ENCODE data around the gene D2HGDH.

D2HGDH gene

DNA sequence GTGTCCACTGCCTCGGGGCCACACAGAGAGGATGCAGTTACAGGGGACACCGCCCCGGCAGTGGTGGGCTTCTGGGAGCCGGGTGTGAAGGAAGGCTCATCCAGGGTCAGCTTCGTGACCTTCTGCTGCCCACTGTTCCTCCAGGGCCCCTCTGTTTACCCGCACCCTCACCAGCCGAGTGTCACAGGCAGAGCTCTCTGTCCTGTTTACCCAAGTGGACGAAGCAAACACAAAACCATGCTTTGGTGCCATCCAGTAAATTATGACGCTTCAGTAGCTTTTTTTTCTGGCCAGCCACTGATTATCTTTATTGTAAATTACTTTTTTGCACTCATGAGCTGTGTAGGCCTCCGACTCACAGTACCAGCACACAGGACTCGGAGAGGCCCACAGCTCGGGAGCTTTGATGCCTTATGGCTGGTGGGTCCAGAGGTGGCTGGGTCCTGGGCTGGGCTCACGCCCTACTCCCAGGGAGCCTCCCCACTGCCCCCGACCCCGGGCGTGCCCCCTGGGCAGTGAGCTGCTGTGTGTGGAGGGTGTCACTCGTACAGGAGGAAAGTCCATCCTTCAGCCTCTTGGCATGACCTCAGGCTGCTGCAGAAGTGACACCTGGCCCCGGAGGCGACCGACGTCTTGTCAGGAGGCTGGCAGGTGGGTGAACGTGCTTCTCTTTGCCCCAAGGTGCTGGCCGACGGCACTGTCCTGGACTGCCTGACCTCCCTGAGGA is 9.8 kb downstream of the D2HGDH start:
- Histone ChIP-seq H3K36me3 (peaks cover 31% of the 10 kb centered on the region), H3K4me3 (ENCODE audit: low read depth in 1 of 2, low read length in 1 of 2) (no peak overlapping the region), H3K27me3 (no peaks in the 10 kb centered on the region), H3K4me1 (ENCODE audit: control insufficient read depth in 1 of 2, insufficient read depth in 1 of 2, low read depth in 1 of 2, low read length in 1 of 2) (peaks cover 21 to 25% of the 10 kb centered on the region in 2 experiments), H3K9me3 (no peaks in the 10 kb centered on the region), H3K27ac (no peak overlapping the region)
- TF ChIP-seq, protein P1, sequence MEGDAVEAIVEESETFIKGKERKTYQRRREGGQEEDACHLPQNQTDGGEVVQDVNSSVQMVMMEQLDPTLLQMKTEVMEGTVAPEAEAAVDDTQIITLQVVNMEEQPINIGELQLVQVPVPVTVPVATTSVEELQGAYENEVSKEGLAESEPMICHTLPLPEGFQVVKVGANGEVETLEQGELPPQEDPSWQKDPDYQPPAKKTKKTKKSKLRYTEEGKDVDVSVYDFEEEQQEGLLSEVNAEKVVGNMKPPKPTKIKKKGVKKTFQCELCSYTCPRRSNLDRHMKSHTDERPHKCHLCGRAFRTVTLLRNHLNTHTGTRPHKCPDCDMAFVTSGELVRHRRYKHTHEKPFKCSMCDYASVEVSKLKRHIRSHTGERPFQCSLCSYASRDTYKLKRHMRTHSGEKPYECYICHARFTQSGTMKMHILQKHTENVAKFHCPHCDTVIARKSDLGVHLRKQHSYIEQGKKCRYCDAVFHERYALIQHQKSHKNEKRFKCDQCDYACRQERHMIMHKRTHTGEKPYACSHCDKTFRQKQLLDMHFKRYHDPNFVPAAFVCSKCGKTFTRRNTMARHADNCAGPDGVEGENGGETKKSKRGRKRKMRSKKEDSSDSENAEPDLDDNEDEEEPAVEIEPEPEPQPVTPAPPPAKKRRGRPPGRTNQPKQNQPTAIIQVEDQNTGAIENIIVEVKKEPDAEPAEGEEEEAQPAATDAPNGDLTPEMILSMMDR (IDR thresholded peaks at IDR 0.05): no peak

DNA sequence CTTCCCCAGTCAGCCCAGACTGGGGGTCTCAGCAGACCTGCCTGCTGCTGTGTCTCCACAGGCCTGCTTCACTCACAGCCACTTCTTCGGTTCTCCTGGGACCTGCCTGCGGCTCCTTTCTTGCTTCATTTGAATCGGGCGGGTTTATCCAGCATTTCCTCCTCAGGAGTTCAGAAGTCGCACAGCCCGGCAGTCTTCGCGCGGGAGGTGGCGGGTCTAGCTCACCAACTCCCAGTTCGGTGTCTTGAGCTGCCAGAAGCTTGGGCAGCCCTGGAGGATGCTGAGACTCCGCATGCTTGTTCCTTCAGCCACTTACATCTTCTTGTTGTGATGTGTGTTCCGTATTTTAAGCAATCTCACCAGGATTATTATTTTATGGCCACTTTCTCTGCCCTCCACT is 10.8 kb downstream of the D2HGDH start:
- no peak overlapping the region for H3K27ac ChIP-seq
- H3K4me3 ChIP-seq (ENCODE audit: low read depth in 1 of 2, low read length in 1 of 2): no peak overlapping the region
- TF ChIP-seq, protein P1 (IDR thresholded peaks at IDR 0.05): no peak
- H3K36me3 ChIP-seq: peaks cover 41% of the 10 kb centered on the region
- H3K27me3 ChIP-seq: no peaks in the 10 kb centered on the region
- H3K9me3 ChIP-seq: no peaks in the 10 kb centered on the region
- H3K4me1 ChIP-seq (ENCODE audit: control insufficient read depth in 1 of 2, insufficient read depth in 1 of 2, low read depth in 1 of 2, low read length in 1 of 2): peaks cover 11 to 18% of the 10 kb centered on the region in 2 experiments

GRCh38 chr2:241746084-241746483 is 11.7 kb downstream of the D2HGDH start:
- H3K27me3 ChIP-seq: no peaks in the 10 kb centered on the region
- no peak overlapping the region for H3K27ac ChIP-seq
- H3K9me3 ChIP-seq: no peaks in the 10 kb centered on the region
- peaks cover 44% of the 10 kb centered on the region for H3K36me3 ChIP-seq
- H3K4me3 ChIP-seq (ENCODE audit: low read depth in 1 of 2, low read length in 1 of 2): no peak overlapping the region
- TF ChIP-seq, protein P1 (IDR thresholded peaks at IDR 0.05): no peak
- H3K4me1 ChIP-seq (ENCODE audit: control insufficient read depth in 1 of 2, insufficient read depth in 1 of 2, low read depth in 1 of 2, low read length in 1 of 2): peaks cover 3 to 10% of the 10 kb centered on the region in 2 experiments

GRCh38 chr2:241748468-241749256 is 14.2 kb downstream of the D2HGDH start:
- peaks cover 65% of the 10 kb centered on the region for H3K36me3 ChIP-seq
- no peaks in the 10 kb centered on the region for H3K4me1 ChIP-seq (ENCODE audit: control insufficient read depth in 1 of 2, insufficient read depth in 1 of 2, low read depth in 1 of 2, low read length in 1 of 2)
- TF ChIP-seq, protein P1 (IDR thresholded peaks at IDR 0.05): no peak
- H3K9me3 ChIP-seq: no peaks in the 10 kb centered on the region
- H3K4me3 ChIP-seq (ENCODE audit: low read depth in 1 of 2, low read length in 1 of 2): no peak overlapping the region
- H3K27me3 ChIP-seq: no peaks in the 10 kb centered on the region
- no peak overlapping the region for H3K27ac ChIP-seq

GRCh38 chr2:241750076-241750840 is 15.8 kb downstream of the D2HGDH start:
- H3K9me3 ChIP-seq: no peaks in the 10 kb centered on the region
- peaks cover 65% of the 10 kb centered on the region for H3K36me3 ChIP-seq
- no peaks in the 10 kb centered on the region for H3K27me3 ChIP-seq
- no peak overlapping the region for H3K27ac ChIP-seq
- no peaks in the 10 kb centered on the region for H3K4me1 ChIP-seq (ENCODE audit: control insufficient read depth in 1 of 2, insufficient read depth in 1 of 2, low read depth in 1 of 2, low read length in 1 of 2)
- TF ChIP-seq, protein P1 (IDR thresholded peaks at IDR 0.05): no peak
- no peak overlapping the region for H3K4me3 ChIP-seq (ENCODE audit: low read depth in 1 of 2, low read length in 1 of 2)

Data from neutrophil (primary cell).